Smooth muscle cell (in vitro differentiated cells): ENCODE results near the gene HNRNPUL2. TPM values are rescaled to one million over a fixed set of nuclear protein-coding genes. Genes with fewer than 3 reads are reported as not detected.
A peak's percentile ranks its signal among the peaks of the same experiment; 100 is the strongest.
"Not testable (repeated sequence)": the region's sequence is repeated elsewhere in the genome, so short reads cannot be mapped to it uniquely, and the experiment has no call there.

ENCODE experiments used
- DNase-seq: peaks from one replicate; lab custom pipeline; 2025; ENCODE audit not compliant: unreplicated experiment; lab: John Stamatoyannopoulos, UW
- H2AFZ ChIP-seq: fragments of 200-600 bp; sonication (generic); 2 replicates; pipeline ENCODE4 v1.6.0; 2016; ENCODE audit warnings: antibody characterized with exemption, low read depth, mild to moderate bottlenecking
- H3F3A ChIP-seq: fragments of 200-600 bp; sonication (generic); 2 replicates; pipeline ENCODE4 v1.6.0; 2017; ENCODE audit warnings: antibody characterized with exemption, low read depth
- H3K27ac ChIP-seq: fragments of 200-600 bp; sonication (generic); 2 replicates; pipeline ENCODE4 v1.5.1; 2016; ENCODE audit warnings: low read depth, mild to moderate bottlenecking
- H3K27me3 ChIP-seq: fragments of 200-600 bp; sonication (generic); 2 replicates; pipeline ENCODE4 v1.6.1; 2016; ENCODE audit warnings: low read depth, mild to moderate bottlenecking
- H3K36me3 ChIP-seq: fragments of 200-600 bp; sonication (generic); 2 replicates; pipeline ENCODE4 v1.5.1; 2016; ENCODE audit warnings: low read depth
- H3K4me1 ChIP-seq: fragments of 200-600 bp; sonication (generic); 2 replicates; pipeline ENCODE4 v1.5.1; 2016; ENCODE audit warnings: low read depth
- H3K4me2 ChIP-seq: fragments of 200-600 bp; sonication (generic); 2 replicates; pipeline ENCODE4 v1.6.0; 2016; ENCODE audit warnings: mild to moderate bottlenecking
- H3K4me3 ChIP-seq: fragments of 200-600 bp; sonication (generic); 2 replicates; pipeline ENCODE4 v1.5.1; 2016; ENCODE audit warnings: mild to moderate bottlenecking
- H3K79me2 ChIP-seq: fragments of 200-600 bp; sonication (generic); 2 replicates; pipeline ENCODE4 v1.6.0; 2016; ENCODE audit warnings: low read depth, mild to moderate bottlenecking
- H3K9ac ChIP-seq: fragments of 200-600 bp; sonication (generic); 2 replicates; pipeline ENCODE4 v1.6.0; 2016; ENCODE audit warnings: low read depth
- H3K9me3 ChIP-seq: fragments of 200-600 bp; sonication (generic); replicated peaks from 2 replicates; pipeline ENCODE4 v1.5.1; 2016; ENCODE audit warnings: low read depth
- H4K20me1 ChIP-seq: fragments of 200-600 bp; sonication (generic); 2 replicates; pipeline ENCODE4 v1.6.0; 2016; ENCODE audit warnings: low read depth
- WGBS: methylation state at CpG from one replicate; pipeline ENCODE4 v1.1.7; 2016; ENCODE audit warnings: low lambda C conversion rate; 5-methylcytosine and 5-hydroxymethylcytosine counted together
- polyA plus RNA-seq: library from polyadenylated mRNA; unstranded; fragments of >200 nt; fragmentation: Nextera tagmentation; extraction: Ambion mirVana; gene quantifications from 2 replicates; pipeline ENCODE4 v1.2.1, GENCODE V29; 2016
- total RNA-seq: library from RNA; depleted of rRNA; stranded (reverse); fragments of >200 nt; gene quantifications from 2 replicates; pipeline ENCODE4 v1.2.3, GENCODE V29; 2014
- TF ChIP-seq, protein P1 (sequence below): fragments of 200-600 bp; sonication (generic); IDR thresholded peaks from 2 replicates; pipeline ENCODE4 v1.5.1; 2017; ENCODE audit warnings: borderline replicate concordance, mild to moderate bottlenecking, antibody characterized with exemption; ENCODE audit not compliant: insufficient read depth, poor library complexity, severe bottlenecking

Gene HNRNPUL2
- total and polyA plus RNA-seq, 2 experiments from 2014 or later: 3.6 to 19.4 TPM

DNA sequence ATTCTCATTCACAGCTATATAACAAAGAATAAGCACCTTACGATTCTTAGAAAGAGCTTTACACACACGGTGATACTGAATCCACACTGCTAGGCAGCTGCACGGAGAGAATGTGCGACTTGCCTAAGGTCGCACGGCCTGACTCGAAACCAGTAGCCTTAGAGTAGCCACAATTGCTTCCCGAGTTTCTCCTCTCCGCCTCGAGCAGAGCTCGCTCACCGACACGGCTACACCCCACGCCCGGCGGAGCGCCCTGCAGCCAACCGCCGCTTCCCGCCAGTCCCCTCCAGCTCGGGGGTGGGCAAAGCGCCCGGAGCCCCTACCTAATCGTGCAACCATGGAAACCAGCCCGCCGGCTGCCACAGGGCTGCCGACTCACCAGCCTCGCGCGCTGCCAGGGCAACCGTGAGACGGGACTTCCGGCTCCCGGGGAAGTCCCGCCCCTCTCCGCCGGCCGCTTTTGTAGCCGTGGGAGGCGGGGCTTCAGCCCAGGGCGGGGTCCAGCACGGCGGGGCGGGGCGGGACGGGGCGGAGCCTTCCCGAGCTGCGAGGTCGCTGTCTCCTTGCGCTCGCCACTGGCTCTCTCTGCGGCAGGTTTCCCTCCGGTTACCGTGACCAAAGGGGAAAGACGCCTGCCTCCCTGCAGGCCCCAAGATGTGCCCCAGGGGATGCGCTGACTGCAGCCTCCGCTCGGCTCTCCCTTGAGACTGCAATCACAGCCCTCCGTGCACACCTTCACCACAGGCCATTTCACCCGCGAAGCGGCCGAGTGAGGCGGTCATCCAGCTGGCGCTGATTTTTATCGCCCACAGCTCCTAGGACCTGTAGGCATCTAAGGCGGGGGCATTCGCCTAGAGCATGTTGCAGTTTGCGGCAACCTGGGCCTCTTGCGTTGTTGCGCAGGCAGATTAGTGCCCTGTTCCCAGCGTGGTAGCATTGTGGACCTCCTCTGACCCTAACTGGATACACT lies 21.1 kb downstream of the HNRNPUL2 start:
- TF ChIP-seq, protein P1, sequence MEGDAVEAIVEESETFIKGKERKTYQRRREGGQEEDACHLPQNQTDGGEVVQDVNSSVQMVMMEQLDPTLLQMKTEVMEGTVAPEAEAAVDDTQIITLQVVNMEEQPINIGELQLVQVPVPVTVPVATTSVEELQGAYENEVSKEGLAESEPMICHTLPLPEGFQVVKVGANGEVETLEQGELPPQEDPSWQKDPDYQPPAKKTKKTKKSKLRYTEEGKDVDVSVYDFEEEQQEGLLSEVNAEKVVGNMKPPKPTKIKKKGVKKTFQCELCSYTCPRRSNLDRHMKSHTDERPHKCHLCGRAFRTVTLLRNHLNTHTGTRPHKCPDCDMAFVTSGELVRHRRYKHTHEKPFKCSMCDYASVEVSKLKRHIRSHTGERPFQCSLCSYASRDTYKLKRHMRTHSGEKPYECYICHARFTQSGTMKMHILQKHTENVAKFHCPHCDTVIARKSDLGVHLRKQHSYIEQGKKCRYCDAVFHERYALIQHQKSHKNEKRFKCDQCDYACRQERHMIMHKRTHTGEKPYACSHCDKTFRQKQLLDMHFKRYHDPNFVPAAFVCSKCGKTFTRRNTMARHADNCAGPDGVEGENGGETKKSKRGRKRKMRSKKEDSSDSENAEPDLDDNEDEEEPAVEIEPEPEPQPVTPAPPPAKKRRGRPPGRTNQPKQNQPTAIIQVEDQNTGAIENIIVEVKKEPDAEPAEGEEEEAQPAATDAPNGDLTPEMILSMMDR: no peak
- peak; percentile 91 for DNase-seq
- Histone ChIP-seq H3K4me3 (peak overlapping the region; percentile 70), H3K79me2 (peaks cover 20% of the 10 kb centered on the region), H3K27ac (peak overlapping the region; percentile 99), H3F3A (peaks cover 40% of the 10 kb centered on the region), H4K20me1 (no peaks in the 10 kb centered on the region), H3K4me1 (peaks cover 37% of the 10 kb centered on the region), H3K9ac (peak overlapping the region; percentile 95), H3K36me3 (no peaks in the 10 kb centered on the region), H3K9me3 (no peaks in the 10 kb centered on the region), H2AFZ (peak overlapping the region; percentile 34), H3K27me3 (no peaks in the 10 kb centered on the region), H3K4me2 (peak overlapping the region; percentile 98)
- 2% methylated on average over 67 of the region's 73 CpGs for WGBS

DNA sequence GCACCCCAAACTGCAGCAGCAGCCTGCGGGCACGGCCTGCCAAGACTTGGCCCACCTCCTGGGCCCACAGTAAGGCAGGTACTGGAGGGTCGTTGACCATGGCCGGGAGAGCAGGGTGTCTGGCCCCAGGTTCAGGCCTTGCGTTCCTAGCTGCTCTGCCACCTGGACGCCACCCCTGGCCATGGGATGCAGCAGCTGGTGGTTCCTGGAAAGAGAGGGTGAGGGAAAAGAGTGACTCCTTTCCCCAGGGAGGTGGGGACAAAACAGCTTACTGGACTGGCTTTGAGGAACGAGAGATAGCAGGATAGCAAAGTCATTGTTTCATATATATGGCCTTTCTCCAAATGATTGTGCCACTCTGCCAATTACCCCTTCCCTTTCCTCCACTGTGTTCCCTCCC lies 21.8 kb downstream of the HNRNPUL2 start:
- Histone ChIP-seq H3K4me3 (peak overlapping the region; percentile 70), H3K36me3 (no peaks in the 10 kb centered on the region), H4K20me1 (no peaks in the 10 kb centered on the region), H3K79me2 (peaks cover 20% of the 10 kb centered on the region), H3F3A (peaks cover 32% of the 10 kb centered on the region), H2AFZ (peak overlapping the region; percentile 34), H3K4me2 (peak overlapping the region; percentile 98), H3K27me3 (no peaks in the 10 kb centered on the region), H3K9me3 (no peaks in the 10 kb centered on the region), H3K9ac (peak overlapping the region; percentile 95), H3K27ac (peak overlapping the region; percentile 99), H3K4me1 (peaks cover 36% of the 10 kb centered on the region)
- 77% methylated on average over 7 of the region's 7 CpGs for WGBS
- no peak for DNase-seq
- TF ChIP-seq, protein P1: no peak

DNA sequence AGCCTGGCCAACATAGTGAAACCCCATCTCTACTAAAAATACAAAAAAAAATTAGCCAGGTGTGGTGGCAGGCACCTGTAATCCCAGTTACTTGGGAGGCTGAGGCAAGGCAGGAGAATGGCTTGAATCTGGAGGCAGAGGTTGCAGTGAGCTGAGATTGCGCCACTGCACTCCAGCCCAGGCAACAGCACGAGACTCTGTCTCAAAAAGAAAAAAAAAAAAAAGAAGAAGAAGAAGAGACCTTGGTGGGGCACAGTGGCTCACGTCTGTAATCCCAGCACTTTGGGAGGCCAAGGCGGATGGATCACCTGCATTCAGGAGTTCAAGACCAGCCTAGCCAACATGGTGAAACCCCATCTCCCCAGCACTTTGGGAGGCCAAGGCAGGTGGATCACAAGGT lies 23.3 kb downstream of the HNRNPUL2 start:
- H3K9ac ChIP-seq, H4K20me1 ChIP-seq, DNase-seq, H3K9me3 ChIP-seq, H3K27ac ChIP-seq, H3K36me3 ChIP-seq, H3K4me2 ChIP-seq, H3K27me3 ChIP-seq, H3K4me3 ChIP-seq, H2AFZ ChIP-seq: not testable (repeated sequence)
- Histone ChIP-seq H3K79me2 (peaks cover 20% of the 10 kb centered on the region), H3K4me1 (peaks cover 29% of the 10 kb centered on the region), H3F3A (peaks cover 22% of the 10 kb centered on the region)
- 97% methylated on average over 4 of the region's 4 CpGs for WGBS

DNA sequence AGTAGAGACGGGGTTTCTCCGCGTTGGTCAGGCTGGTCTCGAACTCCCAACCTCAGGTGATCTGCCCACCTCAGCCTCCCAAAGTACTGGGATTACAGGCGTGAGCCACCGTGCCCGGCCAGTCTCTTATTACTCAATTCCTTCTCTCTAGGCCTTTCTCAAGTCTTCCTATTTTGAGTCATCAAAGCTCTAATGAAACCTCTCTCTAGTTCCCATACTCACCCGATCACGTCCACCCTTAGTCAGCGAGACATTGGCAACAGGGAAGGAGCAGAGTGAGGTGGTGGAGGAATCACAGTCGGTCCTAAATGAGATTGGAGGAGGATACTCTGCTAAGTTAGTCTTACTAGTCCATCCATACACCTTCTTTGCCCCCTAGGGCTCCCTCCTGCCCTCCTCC lies 25.0 kb downstream of the HNRNPUL2 start:
- no peak overlapping the region for H3K9ac ChIP-seq
- 97% methylated on average over 11 of the region's 11 CpGs for WGBS
- no peaks in the 10 kb centered on the region for H3K27me3 ChIP-seq
- no peaks in the 10 kb centered on the region for H4K20me1 ChIP-seq
- no peaks in the 10 kb centered on the region for H3K9me3 ChIP-seq
- DNase-seq: no peak
- no peak overlapping the region for H3K4me3 ChIP-seq
- TF ChIP-seq, protein P1: no peak
- no peaks in the 10 kb centered on the region for H3K36me3 ChIP-seq
- H3K4me1 ChIP-seq: peaks cover 16% of the 10 kb centered on the region
- peaks cover 20% of the 10 kb centered on the region for H3K79me2 ChIP-seq
- H3K4me2 ChIP-seq: no peak overlapping the region
- H3K27ac ChIP-seq: no peak overlapping the region
- H3F3A ChIP-seq: peaks cover 8% of the 10 kb centered on the region
- no peak overlapping the region for H2AFZ ChIP-seq
